SU-DHL-6 (cell line): Measurements from ENCODE around the gene ACTR5.

ENCODE experiments used
- H2AFZ ChIP-seq: fragments of 200-600 bp; sonication (generic); 2 replicates; pipeline ENCODE4 v1.6.1; 2014; ENCODE audit warnings: low read depth, mild to moderate bottlenecking, moderate library complexity, mixed read lengths, antibody characterized with exemption, low read length; ENCODE audit not compliant: severe bottlenecking
- H3F3A ChIP-seq: fragments of 200-600 bp; shearing (Covaris generic); 2 replicates; pipeline ENCODE4 v1.6.0; 2016; ENCODE audit warnings: antibody characterized with exemption, mild to moderate bottlenecking; ENCODE audit not compliant: insufficient read depth
- H3K27ac ChIP-seq: fragments of 200-600 bp; sonication (generic); 2 replicates; pipeline ENCODE4 v1.5.1; 2016; ENCODE audit warnings: low read depth, mild to moderate bottlenecking, low read length, moderate library complexity, mixed read lengths
- H3K27me3 ChIP-seq: fragments of 200-600 bp; sonication (generic), shearing (Covaris generic); 2 replicates; pipeline ENCODE4 v1.6.0; 2014; ENCODE audit warnings: mild to moderate bottlenecking, low read length
- H3K36me3 ChIP-seq: fragments of 200-600 bp; sonication (generic); 2 replicates; pipeline ENCODE4 v1.6.1; 2014; ENCODE audit warnings: mild to moderate bottlenecking, low read length, mixed read lengths
- H3K4me2 ChIP-seq: fragments of 300-600, 200-600 bp; shearing (Covaris generic), sonication (generic); 2 replicates; pipeline ENCODE4 v1.6.0; 2014; ENCODE audit warnings: low read length, low read depth, mild to moderate bottlenecking; ENCODE audit not compliant: poor library complexity, severe bottlenecking
- H3K4me3 ChIP-seq: fragments of 200-600 bp; sonication (generic); 2 replicates; pipeline ENCODE4 v1.5.1; 2014; ENCODE audit warnings: antibody characterized with exemption, low read length, mild to moderate bottlenecking, mixed read lengths; ENCODE audit not compliant: insufficient read depth, poor library complexity, severe bottlenecking
- H3K79me2 ChIP-seq: fragments of 200-600 bp; sonication (generic); 2 replicates; pipeline ENCODE4 v1.6.1; 2014; ENCODE audit warnings: mild to moderate bottlenecking, low read length, moderate library complexity; ENCODE audit not compliant: insufficient read depth
- H3K9ac ChIP-seq: fragments of 200-600 bp; sonication (generic); 2 replicates; pipeline ENCODE4 v1.7.0; 2014; ENCODE audit warnings: mild to moderate bottlenecking, low read length
- H3K9me2 ChIP-seq: fragments of 200-600 bp; sonication (generic); replicated peaks from 2 replicates; pipeline ENCODE4 v1.6.1; 2014; ENCODE audit warnings: low read length; ENCODE audit not compliant: insufficient read depth
- H3K9me3 ChIP-seq: fragments of 200-600 bp; sonication (generic); 2 replicates; pipeline ENCODE4 v1.6.1; 2014; ENCODE audit warnings: low read length, mixed read lengths; ENCODE audit not compliant: insufficient read depth
- H4K20me1 ChIP-seq: fragments of 200-600 bp; sonication (generic); 2 replicates; pipeline ENCODE4 v1.6.1; 2014; ENCODE audit warnings: low read depth, mild to moderate bottlenecking, antibody characterized with exemption, low read length, moderate library complexity, mixed read lengths
- EZH2phosphoT487 ChIP-seq: fragments of 200-600 bp; sonication (generic), shearing (Covaris generic); conservative IDR thresholded peaks from 2 replicates; pipeline ENCODE4 v1.6.1; 2018; ENCODE audit warnings: mild to moderate bottlenecking, antibody characterized with exemption, low read length, moderate library complexity, mixed read lengths
- TF ChIP-seq, protein P1 (sequence below): fragments of 200-600 bp; sonication (generic); IDR thresholded peaks from one replicate; pipeline ENCODE4 v1.5.1; 2017; ENCODE audit warnings: antibody characterized with exemption, mild to moderate bottlenecking, low read length, moderate library complexity; ENCODE audit not compliant: insufficient read depth, poor library complexity, severe bottlenecking

The ACTR5 gene

DNA sequence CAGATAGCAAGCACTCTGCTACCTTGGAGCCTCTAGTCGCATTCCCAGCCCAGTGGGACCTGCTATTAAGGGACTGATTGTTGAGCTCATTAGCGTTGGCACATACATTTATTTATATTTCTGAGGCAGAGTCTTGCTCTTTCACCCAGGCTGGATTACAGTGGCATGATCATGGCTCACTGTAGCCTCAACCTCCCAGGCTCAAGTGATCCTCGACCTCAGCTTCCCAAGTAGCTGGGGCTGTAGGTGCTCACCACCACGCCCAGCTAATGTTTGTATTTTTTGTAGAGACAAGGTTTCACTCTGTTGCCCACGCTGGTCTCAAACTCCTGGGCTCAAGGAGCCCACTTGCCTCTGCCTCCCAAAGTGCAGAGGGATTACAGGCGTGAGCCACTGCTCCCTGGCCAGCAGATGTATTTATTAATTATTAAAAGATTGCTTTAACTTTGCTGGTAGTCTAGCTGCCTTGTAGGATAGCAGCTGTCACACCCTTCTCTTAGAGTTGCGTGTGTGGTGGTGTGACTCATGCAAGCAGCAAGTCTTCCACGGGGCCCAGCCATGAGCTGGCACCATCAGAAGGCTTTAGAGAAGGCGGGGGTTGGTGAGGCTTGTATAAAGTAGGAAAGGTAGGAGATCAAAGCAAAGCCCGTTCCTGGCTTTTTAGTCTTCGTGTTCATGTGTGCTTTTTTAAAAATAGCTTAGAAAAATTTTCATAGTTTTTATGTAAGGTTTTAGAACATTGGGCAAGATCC is 16.5 kb downstream of the ACTR5 start:
- Histone ChIP-seq H3F3A (no peaks in the 10 kb centered on the region), H3K9me2 (no peaks in the 10 kb centered on the region), H3K9me3 (no peaks in the 10 kb centered on the region), H4K20me1 (no peaks in the 10 kb centered on the region), H3K79me2 (no peaks in the 10 kb centered on the region), H3K27me3 (no peaks in the 10 kb centered on the region), H2AFZ (no peak overlapping the region), H3K27ac (no peak overlapping the region), H3K4me3 (no peak overlapping the region), H3K9ac (no peak overlapping the region), H3K4me2 (no peak overlapping the region), H3K36me3 (no peaks in the 10 kb centered on the region)
- no peak for TF ChIP-seq EZH2phosphoT487
- TF ChIP-seq, protein P1, sequence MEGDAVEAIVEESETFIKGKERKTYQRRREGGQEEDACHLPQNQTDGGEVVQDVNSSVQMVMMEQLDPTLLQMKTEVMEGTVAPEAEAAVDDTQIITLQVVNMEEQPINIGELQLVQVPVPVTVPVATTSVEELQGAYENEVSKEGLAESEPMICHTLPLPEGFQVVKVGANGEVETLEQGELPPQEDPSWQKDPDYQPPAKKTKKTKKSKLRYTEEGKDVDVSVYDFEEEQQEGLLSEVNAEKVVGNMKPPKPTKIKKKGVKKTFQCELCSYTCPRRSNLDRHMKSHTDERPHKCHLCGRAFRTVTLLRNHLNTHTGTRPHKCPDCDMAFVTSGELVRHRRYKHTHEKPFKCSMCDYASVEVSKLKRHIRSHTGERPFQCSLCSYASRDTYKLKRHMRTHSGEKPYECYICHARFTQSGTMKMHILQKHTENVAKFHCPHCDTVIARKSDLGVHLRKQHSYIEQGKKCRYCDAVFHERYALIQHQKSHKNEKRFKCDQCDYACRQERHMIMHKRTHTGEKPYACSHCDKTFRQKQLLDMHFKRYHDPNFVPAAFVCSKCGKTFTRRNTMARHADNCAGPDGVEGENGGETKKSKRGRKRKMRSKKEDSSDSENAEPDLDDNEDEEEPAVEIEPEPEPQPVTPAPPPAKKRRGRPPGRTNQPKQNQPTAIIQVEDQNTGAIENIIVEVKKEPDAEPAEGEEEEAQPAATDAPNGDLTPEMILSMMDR = no peak

DNA sequence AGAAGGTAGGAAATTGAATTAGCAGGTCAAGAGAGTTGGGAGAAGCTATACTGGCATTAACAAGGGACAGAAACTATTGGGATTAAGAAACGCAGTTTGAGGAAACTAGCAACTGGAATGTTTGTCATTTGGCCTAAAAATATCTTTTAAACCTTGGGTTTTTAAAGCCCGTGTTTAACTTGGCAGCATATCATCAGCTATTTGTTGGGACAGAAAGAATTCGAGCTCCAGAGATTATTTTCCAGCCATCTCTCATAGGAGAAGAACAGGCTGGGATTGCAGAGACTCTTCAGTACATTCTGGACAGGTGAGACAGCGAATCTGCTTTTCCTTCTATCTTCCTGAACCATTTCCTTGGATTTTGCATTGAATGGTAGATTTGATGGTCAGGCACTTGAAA is 17.8 kb downstream of the ACTR5 start:
- no peaks in the 10 kb centered on the region for H3K36me3 ChIP-seq
- no peaks in the 10 kb centered on the region for H3K9me3 ChIP-seq
- H3F3A ChIP-seq = no peaks in the 10 kb centered on the region
- no peaks in the 10 kb centered on the region for H3K27me3 ChIP-seq
- no peak overlapping the region for H3K4me3 ChIP-seq
- H3K79me2 ChIP-seq = no peaks in the 10 kb centered on the region
- H3K9ac ChIP-seq = no peak overlapping the region
- H4K20me1 ChIP-seq = no peaks in the 10 kb centered on the region
- no peak overlapping the region for H2AFZ ChIP-seq
- H3K27ac ChIP-seq = no peak overlapping the region
- H3K9me2 ChIP-seq = no peaks in the 10 kb centered on the region
- TF ChIP-seq EZH2phosphoT487 = no peak
- TF ChIP-seq, protein P1 = no peak
- H3K4me2 ChIP-seq = no peak overlapping the region

DNA sequence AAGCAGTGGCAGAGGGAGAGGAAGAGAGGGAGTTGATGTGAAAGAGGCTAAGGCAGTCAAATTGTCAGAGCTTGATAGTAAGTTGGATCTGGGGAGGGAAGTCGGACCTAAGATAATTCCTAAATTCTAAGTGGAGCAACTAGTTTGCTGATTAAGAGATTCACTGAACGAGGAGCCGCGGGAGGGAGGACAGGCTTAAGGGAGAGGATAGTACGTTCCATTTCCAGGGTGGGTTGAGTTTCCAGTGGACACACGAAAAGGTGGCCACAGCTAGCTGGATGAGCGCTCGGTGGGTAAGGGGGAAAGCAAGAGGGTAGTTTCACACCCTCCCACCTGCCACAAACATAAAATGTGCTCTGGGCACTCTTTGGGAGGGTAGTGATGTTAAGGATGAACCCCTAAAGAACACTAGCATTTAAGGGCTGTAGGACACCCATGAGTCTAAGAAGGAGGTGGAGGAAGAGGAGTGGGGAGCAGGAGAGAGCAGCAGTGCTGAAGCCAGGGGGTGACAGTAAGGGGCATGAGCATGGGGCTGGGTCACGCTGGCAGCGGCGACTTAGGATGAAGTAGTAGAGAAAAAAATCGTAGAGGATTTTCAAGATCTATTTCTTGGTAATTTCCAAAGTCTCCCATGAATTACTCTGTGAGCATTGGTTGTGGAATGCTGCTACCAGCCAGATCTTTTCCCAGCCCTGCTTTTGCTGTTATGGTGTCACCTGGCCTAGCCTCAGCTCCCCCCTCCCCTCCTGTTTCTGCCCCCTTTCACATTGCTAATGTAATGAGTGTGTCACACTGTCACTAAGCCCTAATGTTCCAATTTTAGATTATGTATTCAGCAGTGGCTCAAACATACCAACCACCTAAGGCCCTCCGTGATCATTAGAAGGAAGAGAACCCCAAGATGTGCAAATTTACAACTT is 21.4 kb downstream of the ACTR5 start:
- H3K27ac ChIP-seq = no peak overlapping the region
- H2AFZ ChIP-seq = no peak overlapping the region
- H3K9me3 ChIP-seq = no peaks in the 10 kb centered on the region
- no peaks in the 10 kb centered on the region for H3K79me2 ChIP-seq
- peaks cover 11% of the 10 kb centered on the region for H3K36me3 ChIP-seq
- H4K20me1 ChIP-seq = no peaks in the 10 kb centered on the region
- H3K9ac ChIP-seq = no peak overlapping the region
- no peak overlapping the region for H3K4me2 ChIP-seq
- TF ChIP-seq, protein P1 = no peak
- no peak for TF ChIP-seq EZH2phosphoT487
- H3K27me3 ChIP-seq = no peaks in the 10 kb centered on the region
- H3K9me2 ChIP-seq = no peaks in the 10 kb centered on the region
- H3K4me3 ChIP-seq = no peak overlapping the region
- H3F3A ChIP-seq = no peaks in the 10 kb centered on the region
